Effector memory CD4-positive, alpha-beta T cell (primary cell): Measurements from ENCODE around the gene NFATC3.
A peak's percentile ranks its signal among the peaks of the same experiment; 100 is the strongest.

Experiments used
- DNase-seq, 3 donors: peaks; one replicate each; pipeline ENCODE4 v3.0.0-alpha.2; 2020
- H3K27ac ChIP-seq: 2 replicates; pipeline ENCODE4 v1.7.0; 2013; ENCODE audit warnings: mild to moderate bottlenecking, low read length, moderate library complexity; ENCODE audit not compliant: insufficient read depth, poor library complexity, severe bottlenecking
- H3K27me3 ChIP-seq: replicated peaks from 2 replicates; pipeline ENCODE4 v1.7.0; 2013; ENCODE audit warnings: mild to moderate bottlenecking, low read length; ENCODE audit not compliant: insufficient read depth, control insufficient read depth, poor library complexity, severe bottlenecking
- H3K36me3 ChIP-seq: 2 replicates; pipeline ENCODE4 v1.7.0; 2013; ENCODE audit warnings: mild to moderate bottlenecking, low read length, moderate library complexity; ENCODE audit not compliant: control insufficient read depth, insufficient read depth
- H3K4me1 ChIP-seq: 2 replicates; pipeline ENCODE4 v1.7.0; 2013; ENCODE audit warnings: low read length, mild to moderate bottlenecking; ENCODE audit not compliant: control insufficient read depth, insufficient read depth, poor library complexity, severe bottlenecking
- H3K4me3 ChIP-seq: 2 replicates; pipeline ENCODE4 v1.7.0; 2013; ENCODE audit warnings: low read length, low read depth, mild to moderate bottlenecking; ENCODE audit not compliant: insufficient read depth, poor library complexity, severe bottlenecking
- H3K9me3 ChIP-seq: 2 replicates; pipeline ENCODE4 v1.7.0; 2013; ENCODE audit warnings: mild to moderate bottlenecking, low read length, moderate library complexity; ENCODE audit not compliant: control insufficient read depth

Gene NFATC3

DNA sequence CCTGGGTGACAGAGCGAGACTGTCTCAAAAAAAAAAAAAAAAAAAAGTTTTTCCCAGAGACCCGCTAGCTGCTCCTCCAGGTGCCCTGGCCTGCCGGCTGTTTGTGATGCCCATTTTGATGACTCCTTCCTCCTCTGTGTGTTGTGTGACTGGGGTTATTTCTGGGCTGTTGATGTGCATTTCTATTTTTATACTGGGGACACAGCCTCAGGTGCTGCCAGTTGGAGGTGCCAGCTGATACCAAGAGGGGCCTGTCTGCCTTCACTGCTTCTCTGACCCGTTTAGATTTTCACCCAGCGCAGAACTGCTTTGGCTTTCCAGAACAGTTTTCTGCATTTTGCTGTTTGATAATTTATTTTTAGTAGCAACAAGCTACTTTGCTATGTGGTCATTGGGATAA is 166.7 kb downstream of the NFATC3 start:
- Histone ChIP-seq H3K4me1 (peaks cover under 1% of the 10 kb centered on the region), H3K4me3 (no peak overlapping the region), H3K27ac (no peak overlapping the region), H3K36me3 (peaks cover 24% of the 10 kb centered on the region), H3K27me3 (no peaks in the 10 kb centered on the region), H3K9me3 (no peaks in the 10 kb centered on the region)
- no peak for DNase-seq

DNA sequence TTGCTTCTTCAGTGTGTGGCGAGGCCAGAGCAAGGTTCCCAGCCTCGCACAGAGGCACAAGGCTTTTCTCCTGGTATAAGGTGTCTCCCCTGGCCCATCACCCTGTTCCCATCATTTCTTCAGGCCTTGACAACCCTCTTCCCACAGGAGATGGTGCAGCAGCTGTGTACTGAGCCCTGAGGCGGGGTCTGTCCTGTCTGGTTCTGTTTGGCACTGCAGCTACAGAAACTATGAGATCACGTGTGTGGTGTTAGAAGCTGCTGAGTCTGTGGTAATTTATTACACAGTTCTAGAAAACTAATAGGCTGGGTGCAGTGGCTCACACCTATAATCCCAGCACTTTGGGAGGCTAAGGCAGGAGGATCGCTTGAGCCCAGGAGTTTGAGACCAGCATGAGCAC is 167.2 kb downstream of the NFATC3 start:
- H3K4me1 ChIP-seq: no peaks in the 10 kb centered on the region
- H3K36me3 ChIP-seq: peaks cover 24% of the 10 kb centered on the region
- H3K27me3 ChIP-seq: no peaks in the 10 kb centered on the region
- H3K27ac ChIP-seq: no peak overlapping the region
- no peak overlapping the region for H3K4me3 ChIP-seq
- no peak for DNase-seq
- no peaks in the 10 kb centered on the region for H3K9me3 ChIP-seq

DNA sequence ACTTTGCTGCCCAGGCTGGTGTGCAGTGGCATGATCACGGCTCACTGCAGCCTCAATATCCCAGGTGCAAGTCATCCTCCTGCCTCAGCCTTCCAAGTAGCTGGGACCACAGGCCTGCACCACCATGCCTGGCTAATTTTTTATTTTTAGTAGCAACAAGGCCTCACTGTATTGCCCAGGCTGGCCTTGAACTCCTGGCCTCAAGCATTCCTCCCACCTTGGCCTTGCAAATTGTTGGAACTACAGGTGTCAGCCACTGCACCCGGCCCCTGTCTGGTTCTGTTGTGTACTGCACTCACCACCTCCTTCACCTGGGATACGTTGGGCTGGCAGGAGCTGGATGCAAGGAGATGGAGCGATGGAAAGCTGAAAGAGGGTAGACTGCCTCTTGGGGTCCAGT is 168.6 kb downstream of the NFATC3 start:
- H3K36me3 ChIP-seq: peaks cover 24% of the 10 kb centered on the region
- no peaks in the 10 kb centered on the region for H3K9me3 ChIP-seq
- no peak overlapping the region for H3K27ac ChIP-seq
- no peak for DNase-seq
- H3K27me3 ChIP-seq: no peaks in the 10 kb centered on the region
- no peak overlapping the region for H3K4me3 ChIP-seq
- no peaks in the 10 kb centered on the region for H3K4me1 ChIP-seq

DNA sequence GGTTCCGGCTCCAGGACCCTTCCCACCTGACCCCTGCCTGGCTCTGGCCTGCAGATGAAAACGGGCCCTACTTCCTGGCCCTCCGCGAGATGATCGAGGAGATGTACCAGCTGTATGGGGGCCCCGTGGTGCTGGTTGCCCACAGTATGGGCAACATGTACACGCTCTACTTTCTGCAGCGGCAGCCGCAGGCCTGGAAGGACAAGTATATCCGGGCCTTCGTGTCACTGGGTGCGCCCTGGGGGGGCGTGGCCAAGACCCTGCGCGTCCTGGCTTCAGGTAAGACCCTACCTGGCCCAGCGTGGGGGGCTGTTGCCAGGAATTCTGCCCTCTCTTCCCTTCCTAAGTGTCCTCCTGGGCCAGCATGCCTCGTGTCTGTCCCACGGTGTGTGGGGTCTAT is 170.5 kb downstream of the NFATC3 start:
- DNase-seq: no peak
- Histone ChIP-seq H3K27me3 (no peaks in the 10 kb centered on the region), H3K27ac (no peak overlapping the region), H3K36me3 (peaks cover 29% of the 10 kb centered on the region), H3K4me3 (no peak overlapping the region), H3K9me3 (no peaks in the 10 kb centered on the region), H3K4me1 (no peaks in the 10 kb centered on the region)

DNA sequence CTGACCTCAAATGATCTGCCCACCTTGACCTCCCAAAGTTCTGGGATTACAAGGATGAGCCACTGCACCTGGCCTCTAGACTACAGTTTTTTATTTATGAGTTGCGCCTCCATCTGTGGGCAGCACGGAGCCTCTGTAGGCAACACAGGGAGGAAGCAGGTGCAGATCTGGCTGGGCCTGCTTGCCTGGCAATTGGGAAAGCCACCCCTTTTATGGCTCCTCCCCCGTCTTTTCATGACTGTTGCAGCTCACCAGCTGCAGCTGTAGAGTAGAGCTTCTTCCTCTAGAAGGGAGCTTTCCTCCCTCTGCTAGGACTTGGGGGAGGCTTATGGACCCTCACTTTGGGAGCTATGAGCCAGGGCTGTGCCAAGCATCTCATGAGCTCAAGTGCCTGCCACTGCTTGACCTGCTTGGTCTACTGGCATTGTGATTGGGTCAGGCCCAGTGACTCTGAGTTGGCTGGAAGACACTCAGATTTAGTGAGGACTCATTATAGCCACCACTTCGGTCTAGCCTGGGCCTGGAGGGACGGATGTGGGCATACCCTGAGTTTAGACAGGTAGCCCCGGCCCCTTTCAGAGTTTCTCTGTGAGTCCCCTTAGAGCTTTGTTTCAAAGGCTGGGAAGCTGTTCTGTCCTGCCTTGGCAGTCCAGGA is 172.2 kb downstream of the NFATC3 start:
- Histone ChIP-seq H3K4me3 (no peak overlapping the region), H3K27ac (no peak overlapping the region)
- no peak for DNase-seq

DNA sequence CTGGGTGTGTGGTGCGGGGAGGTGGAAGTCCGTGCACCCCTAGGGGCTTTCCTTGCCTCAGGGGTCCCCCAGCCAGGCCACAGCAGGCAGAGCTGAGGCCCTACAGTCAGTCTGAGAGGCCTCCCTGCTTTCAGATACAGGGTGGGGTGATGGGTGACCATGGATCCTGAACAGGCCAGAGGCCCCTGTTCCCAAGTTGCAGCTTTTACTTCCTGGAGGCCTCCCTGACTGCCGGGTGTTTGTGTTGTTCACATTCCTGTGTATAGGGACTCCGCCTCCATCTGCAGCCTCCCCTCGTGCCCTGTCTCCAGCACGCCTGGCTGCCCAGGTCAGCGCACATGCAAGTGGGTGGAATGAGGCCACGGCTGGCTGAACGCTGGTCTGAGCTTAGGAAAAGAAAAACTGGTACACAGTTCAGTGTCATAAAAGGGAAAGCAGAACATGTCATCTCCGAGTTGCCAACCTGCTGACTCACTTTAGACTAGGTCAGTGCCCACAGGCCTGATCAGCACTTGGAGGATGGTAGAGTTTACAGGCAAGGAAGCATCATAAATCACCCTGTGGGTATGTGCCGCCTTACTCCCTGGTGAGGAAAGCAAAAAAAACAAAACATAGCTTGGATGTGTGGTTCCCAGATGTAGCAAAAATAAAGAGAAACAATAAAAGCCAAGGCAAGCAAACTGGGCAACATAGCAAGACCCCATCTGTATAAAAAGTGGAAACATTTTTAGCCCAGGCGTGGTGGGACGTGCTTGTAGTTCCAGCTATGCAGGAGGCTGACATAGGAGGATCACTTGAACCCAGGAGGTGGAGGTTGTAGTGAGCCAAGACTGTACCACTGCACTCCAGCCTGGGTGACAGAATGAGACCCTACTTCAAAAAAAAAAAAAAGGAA is 173.0 kb downstream of the NFATC3 start:
- peaks cover 4% of the 10 kb centered on the region for H3K4me1 ChIP-seq
- DNase-seq: no peak
- no peak overlapping the region for H3K27ac ChIP-seq
- H3K9me3 ChIP-seq: no peaks in the 10 kb centered on the region
- H3K27me3 ChIP-seq: no peaks in the 10 kb centered on the region
- no peak overlapping the region for H3K4me3 ChIP-seq
- peaks cover 19% of the 10 kb centered on the region for H3K36me3 ChIP-seq

More for the DNA sequence above, 172.2 kb downstream of the NFATC3 start:
- peaks cover 24% of the 10 kb centered on the region for H3K36me3 ChIP-seq
- peaks cover 4% of the 10 kb centered on the region for H3K4me1 ChIP-seq
- H3K27me3 ChIP-seq: no peaks in the 10 kb centered on the region
- no peaks in the 10 kb centered on the region for H3K9me3 ChIP-seq

DNA sequence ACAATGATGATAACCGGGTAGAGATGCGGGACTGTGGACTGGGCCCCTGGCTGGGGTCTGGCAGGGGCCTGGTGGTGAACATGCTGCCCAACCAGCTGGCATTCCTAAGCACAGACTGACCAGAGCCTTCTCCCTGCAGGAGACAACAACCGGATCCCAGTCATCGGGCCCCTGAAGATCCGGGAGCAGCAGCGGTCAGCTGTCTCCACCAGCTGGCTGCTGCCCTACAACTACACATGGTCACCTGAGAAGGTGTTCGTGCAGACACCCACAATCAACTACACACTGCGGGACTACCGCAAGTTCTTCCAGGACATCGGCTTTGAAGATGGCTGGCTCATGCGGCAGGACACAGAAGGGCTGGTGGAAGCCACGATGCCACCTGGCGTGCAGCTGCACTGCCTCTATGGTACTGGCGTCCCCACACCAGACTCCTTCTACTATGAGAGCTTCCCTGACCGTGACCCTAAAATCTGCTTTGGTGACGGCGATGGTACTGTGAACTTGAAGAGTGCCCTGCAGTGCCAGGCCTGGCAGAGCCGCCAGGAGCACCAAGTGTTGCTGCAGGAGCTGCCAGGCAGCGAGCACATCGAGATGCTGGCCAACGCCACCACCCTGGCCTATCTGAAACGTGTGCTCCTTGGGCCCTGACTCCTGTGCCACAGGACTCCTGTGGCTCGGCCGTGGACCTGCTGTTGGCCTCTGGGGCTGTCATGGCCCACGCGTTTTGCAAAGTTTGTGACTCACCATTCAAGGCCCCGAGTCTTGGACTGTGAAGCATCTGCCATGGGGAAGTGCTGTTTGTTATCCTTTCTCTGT is 174.0 kb downstream of the NFATC3 start:
- H3K36me3 ChIP-seq: peaks cover 19% of the 10 kb centered on the region
- no peak overlapping the region for H3K27ac ChIP-seq
- H3K4me1 ChIP-seq: peaks cover 12% of the 10 kb centered on the region
- no peak overlapping the region for H3K4me3 ChIP-seq
- DNase-seq: no peak
- no peaks in the 10 kb centered on the region for H3K9me3 ChIP-seq
- H3K27me3 ChIP-seq: no peaks in the 10 kb centered on the region

DNA sequence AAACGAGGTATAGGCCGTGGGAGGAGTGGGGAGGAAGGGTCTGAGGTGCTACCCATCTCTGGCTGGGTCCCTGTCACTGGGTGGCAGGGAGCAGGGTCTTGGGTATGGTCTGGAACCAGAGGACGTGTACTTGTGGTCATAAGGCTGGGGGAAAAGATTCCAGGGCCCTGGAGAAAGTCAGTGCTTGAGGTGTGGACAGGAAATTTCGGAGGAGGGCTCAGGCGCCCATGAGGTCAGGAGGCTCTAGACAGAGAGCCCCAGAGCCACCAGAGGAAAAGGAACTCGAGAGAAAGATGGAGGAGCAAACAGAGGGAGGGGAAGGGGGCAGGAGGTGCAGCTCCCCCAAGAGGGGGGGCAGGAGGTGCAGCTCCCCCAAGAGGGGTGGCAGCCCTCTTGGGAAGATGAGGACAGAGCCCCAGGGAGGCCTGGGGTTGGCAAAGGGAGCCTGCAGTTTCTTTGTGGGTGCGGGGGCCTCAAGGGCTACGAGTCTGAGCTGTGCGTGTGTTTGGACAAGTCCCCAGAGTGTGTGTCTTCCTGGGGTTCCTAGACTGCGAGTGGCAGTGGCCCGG is 178.5 kb downstream of the NFATC3 start:
- Histone ChIP-seq H3K4me3 (peak overlapping the region; percentile 83), H3K27ac (peak overlapping the region; percentile 98), H3K36me3 (peaks cover 9% of the 10 kb centered on the region), H3K9me3 (no peaks in the 10 kb centered on the region), H3K27me3 (no peaks in the 10 kb centered on the region), H3K4me1 (peaks cover 29% of the 10 kb centered on the region)
- no peak for DNase-seq

DNA sequence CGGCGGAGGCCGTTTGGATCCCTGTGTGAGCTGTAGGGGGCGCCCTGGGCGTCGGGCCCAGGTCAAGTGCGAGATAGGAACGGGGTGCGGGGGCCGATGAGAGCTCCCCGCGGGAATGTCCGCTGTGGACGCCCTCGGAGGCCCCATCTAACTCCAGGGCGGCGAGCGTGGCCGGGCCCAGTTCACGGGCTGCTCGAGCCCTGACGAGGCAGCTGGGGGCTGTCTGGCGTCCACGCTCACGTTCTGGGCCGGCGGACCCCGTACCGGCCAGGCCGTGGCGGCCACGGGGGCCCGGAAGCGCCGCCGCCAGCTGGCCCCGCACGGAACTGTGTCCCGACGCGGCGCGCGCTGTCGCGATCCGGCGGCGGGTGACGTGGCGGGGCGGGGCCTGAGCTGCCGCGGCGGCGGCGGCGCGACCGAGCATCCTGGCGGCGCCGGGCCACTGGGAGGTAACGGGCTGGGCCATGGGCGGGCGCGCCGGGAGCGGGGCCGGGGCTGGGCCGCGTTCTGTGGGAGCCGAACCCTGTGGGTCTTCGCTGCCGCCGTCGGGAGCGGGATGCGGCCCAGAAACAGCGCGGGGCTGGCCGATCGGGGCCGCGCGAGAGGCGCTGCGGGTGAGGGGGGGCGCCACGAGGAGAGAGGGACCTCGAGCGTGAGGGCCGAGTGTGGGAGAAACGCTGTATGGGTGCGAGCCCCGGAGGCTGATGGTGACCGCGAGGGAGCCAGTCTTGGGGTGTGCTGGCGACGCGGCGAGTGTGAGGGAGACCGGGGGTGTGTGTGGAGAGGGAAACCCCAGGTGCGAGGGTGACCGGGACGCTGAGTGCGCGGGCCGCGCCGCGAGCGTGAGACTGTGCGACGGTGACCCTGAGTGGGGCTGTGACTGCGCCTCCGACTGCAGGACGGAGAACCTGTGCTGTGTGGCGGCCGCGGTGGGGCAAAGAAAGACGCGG is 179.2 kb downstream of the NFATC3 start, which contains the start of gene SLC7A6:
TSS of gene SLC7A6 (plus strand) at position 399 of the 950 bp plus-strand sequence. CDS start 10,201 bp downstream, outside the sequence.
- H3K27me3 ChIP-seq: no peaks in the 10 kb centered on the region
- peaks cover 9% of the 10 kb centered on the region for H3K36me3 ChIP-seq
- peak within 1 kb of the TSS; percentile 83 for H3K4me3 ChIP-seq
- H3K27ac ChIP-seq: peak within 1 kb of the TSS; percentile 98
- peaks cover 31% of the 10 kb centered on the region for H3K4me1 ChIP-seq
- no peaks in the 10 kb centered on the region for H3K9me3 ChIP-seq
- peak; percentile 74 to 80 (median 76) for DNase-seq
